Ammon's horn (tissue), 1 donor: Measurements from ENCODE around the gene YBX3.

ENCODE experiments used
- DNase-seq: peaks from one replicate; pipeline ENCODE4 v3.0.0-alpha.2; 2016; ENCODE audit warnings: low spot score

Gene YBX3

GRCh38 chr12:10669533-10669932 is 53.6 kb downstream of the YBX3 start:
- no peak for DNase-seq

- no peak for DNase-seq
Measured at GRCh38 chr12:10668526-10668925, 54.6 kb downstream of the YBX3 start.

GRCh38 chr12:10667581-10667980 is 55.5 kb downstream of the YBX3 start:
- DNase-seq: no peak

GRCh38 chr12:10664499-10664898 is 58.6 kb downstream of the YBX3 start:
- DNase-seq: no peak

GRCh38 chr12:10663869-10664268 is 59.3 kb downstream of the YBX3 start:
- DNase-seq: no peak

- DNase-seq: no peak
Measured at GRCh38 chr12:10661338-10661737, 61.8 kb downstream of the YBX3 start.

GRCh38 chr12:10654003-10654402 is 69.1 kb downstream of the YBX3 start:
- no peak for DNase-seq

GRCh38 chr12:10652192-10652591 is 70.9 kb downstream of the YBX3 start:
- DNase-seq: no peak
